Vagina (tissue), 2 donors: ENCODE data around the gene GRAMD2B. TPM values are rescaled to one million over a fixed set of nuclear protein-coding genes. Genes with fewer than 3 reads are reported as not detected.

Experiments used
- DNase-seq, 2 donors: peaks; one replicate each; pipeline ENCODE4 v3.0.0-alpha.2; 2017; ENCODE audit errors: extremely low spot score in 2 of 2
- H3K27ac ChIP-seq: fragments of 200-600 bp; sonication (generic); one replicate; pipeline ENCODE4 v1.5.1; 2019
- H3K27me3 ChIP-seq: fragments of 200-600 bp; sonication (generic); one replicate; pipeline ENCODE4 v1.5.1; 2019
- H3K36me3 ChIP-seq, 2 donors: fragments of 200-600 bp; sonication (generic); one replicate each; pipeline ENCODE4 v1.5.1; 2017 to 2019
- H3K4me1 ChIP-seq: fragments of 200-600 bp; sonication (generic); one replicate; pipeline ENCODE4 v1.5.1; 2019
- H3K4me3 ChIP-seq, 2 donors: fragments of 200-600 bp; sonication (generic); 1 replicate in 1 of 2; 2 replicates in 1 of 2; pipeline ENCODE4 v1.5.1; 2016 to 2019
- H3K9me3 ChIP-seq: fragments of 200-600 bp; sonication (generic); one replicate; pipeline ENCODE4 v1.5.1; 2019
- POLR2A ChIP-seq, 2 donors: fragments of 450-650 bp; IDR thresholded peaks; one replicate each; pipeline ENCODE4 v1.6.1; 2017; ENCODE audit warnings: antibody characterized with exemption in 2 of 2, mild to moderate bottlenecking in 2 of 2, moderate library complexity in 2 of 2
- POLR2AphosphoS5 ChIP-seq, 2 donors: sonication (generic); formaldehyde crosslinking; IDR thresholded peaks; one replicate each; pipeline ENCODE4 v1.9.0; 2017; ENCODE audit warnings: antibody characterized with exemption in 2 of 2, mild to moderate bottlenecking in 2 of 2, low read depth in 1 of 2; ENCODE audit not compliant: insufficient read depth in 1 of 2
- intact Hi-C: fragments of 100-400 bp; cut with DNase I; formaldehyde crosslinking; loops from one replicate; pipeline ENCODE4 v1.15.1; 2023
- total RNA-seq: library from RNA; depleted of rRNA; stranded (reverse); fragments of >200 nt; gene quantifications from one replicate; pipeline ENCODE4 v1.2.3, GENCODE V29; 2016
- TF ChIP-seq, protein P1 (sequence below), 3 experiments: fragments of 450-650 bp in 2 of 3; fragments of 200-600 bp in 1 of 3; sonication (generic) in 1 of 3; IDR thresholded peaks; one replicate each; pipeline ENCODE4 v1.5.1; 2017 to 2019; ENCODE audit warnings: antibody characterized with exemption in 3 of 3, mild to moderate bottlenecking in 2 of 3, moderate library complexity in 2 of 3

GRAMD2B gene
- total RNA-seq, 1 donor from 2014 or later: 76.9 TPM

DNA sequence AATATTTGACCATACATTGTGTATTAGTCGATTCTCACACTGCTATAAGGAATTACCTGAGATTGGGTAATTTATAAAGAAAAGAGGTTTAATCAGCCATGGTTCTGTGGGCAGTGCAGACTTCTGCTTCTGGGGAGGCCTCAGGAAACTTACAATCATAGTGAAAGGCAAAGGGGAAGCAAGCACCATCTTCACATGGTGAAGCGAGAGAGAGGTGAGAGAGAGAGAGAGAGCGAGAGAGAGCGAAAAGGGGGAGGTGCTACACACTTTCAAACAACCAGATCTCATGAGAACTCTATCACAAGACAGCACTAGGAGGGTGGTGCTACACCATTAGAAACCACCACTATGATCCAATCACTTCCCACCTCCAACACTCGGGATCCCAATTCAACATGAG is 4.1 kb upstream of the GRAMD2B start:
- no peak for DNase-seq
- TF ChIP-seq POLR2A (IDR thresholded peaks at IDR 0.05): no peak
- TF ChIP-seq, protein P1, sequence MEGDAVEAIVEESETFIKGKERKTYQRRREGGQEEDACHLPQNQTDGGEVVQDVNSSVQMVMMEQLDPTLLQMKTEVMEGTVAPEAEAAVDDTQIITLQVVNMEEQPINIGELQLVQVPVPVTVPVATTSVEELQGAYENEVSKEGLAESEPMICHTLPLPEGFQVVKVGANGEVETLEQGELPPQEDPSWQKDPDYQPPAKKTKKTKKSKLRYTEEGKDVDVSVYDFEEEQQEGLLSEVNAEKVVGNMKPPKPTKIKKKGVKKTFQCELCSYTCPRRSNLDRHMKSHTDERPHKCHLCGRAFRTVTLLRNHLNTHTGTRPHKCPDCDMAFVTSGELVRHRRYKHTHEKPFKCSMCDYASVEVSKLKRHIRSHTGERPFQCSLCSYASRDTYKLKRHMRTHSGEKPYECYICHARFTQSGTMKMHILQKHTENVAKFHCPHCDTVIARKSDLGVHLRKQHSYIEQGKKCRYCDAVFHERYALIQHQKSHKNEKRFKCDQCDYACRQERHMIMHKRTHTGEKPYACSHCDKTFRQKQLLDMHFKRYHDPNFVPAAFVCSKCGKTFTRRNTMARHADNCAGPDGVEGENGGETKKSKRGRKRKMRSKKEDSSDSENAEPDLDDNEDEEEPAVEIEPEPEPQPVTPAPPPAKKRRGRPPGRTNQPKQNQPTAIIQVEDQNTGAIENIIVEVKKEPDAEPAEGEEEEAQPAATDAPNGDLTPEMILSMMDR (IDR thresholded peaks at IDR 0.05): no peak
- no peak for TF ChIP-seq POLR2AphosphoS5 (IDR thresholded peaks at IDR 0.05; ENCODE audit: insufficient read depth in 1 of 2, low read depth in 1 of 2)
- Histone ChIP-seq H3K27ac (no peak overlapping the region), H3K9me3 (no peaks in the 10 kb centered on the region), H3K4me3 (no peak overlapping the region), H3K27me3 (no peaks in the 10 kb centered on the region), H3K4me1 (peaks cover 8% of the 10 kb centered on the region), H3K36me3 (no peaks in the 10 kb centered on the region)
- intact Hi-C loops: no loop called here

DNA sequence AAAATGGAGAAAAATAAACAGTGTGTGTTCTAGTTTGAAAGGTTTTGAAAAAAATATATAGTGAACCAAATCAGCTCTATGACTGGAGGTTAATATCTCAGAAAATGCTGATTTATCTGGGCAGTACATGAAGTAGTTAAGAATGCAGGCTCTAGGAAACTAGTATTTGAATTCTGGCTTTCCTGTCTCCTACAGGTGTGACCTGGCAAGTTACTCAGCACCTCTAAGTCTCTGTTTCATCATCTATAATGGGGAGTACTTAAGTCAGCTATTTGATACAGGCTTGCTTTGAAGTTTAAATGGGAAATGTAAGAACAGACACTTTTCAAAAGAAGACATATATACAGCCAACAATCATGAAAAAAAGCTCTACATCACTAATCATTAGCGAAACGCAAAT is 5.2 kb downstream of the GRAMD2B start:
- H3K36me3 ChIP-seq: peaks cover 0 to 13% of the 10 kb centered on the region in 2 donors
- peaks cover 53% of the 10 kb centered on the region for H3K4me1 ChIP-seq
- no peak overlapping the region for H3K4me3 ChIP-seq
- TF ChIP-seq POLR2AphosphoS5 (IDR thresholded peaks at IDR 0.05; ENCODE audit: insufficient read depth in 1 of 2, low read depth in 1 of 2) (no peak), POLR2A (IDR thresholded peaks at IDR 0.05) (no peak)
- TF ChIP-seq, protein P1 (IDR thresholded peaks at IDR 0.05): no peak
- intact Hi-C loops: loop anchor here (10.0 kb wide), 1 partner anchor 46 kb away; no protein-coding TSS in a partner anchor
- no peaks in the 10 kb centered on the region for H3K27me3 ChIP-seq
- H3K9me3 ChIP-seq: no peaks in the 10 kb centered on the region
- DNase-seq: no peak
- no peak overlapping the region for H3K27ac ChIP-seq

DNA sequence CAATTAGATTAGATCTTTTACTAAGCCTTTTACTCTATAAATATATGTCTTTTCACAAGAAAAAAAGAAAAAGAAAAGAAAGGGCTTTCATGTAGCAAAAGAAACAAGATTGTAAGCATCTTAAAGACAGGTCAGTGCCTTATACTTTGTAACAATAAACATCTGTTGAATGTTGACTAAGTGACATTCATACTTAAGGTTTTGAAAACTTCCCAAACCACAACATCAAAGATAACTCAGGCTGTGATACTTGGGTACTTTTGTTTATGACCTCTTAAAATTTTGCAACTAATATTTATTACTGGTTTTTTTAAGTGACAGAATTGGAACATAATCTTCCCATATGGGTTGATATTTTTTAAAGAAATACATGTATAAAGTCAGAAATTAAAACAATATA is 7.4 kb downstream of the GRAMD2B start:
- H3K36me3 ChIP-seq: peaks cover 0 to 13% of the 10 kb centered on the region in 2 donors
- no peak overlapping the region for H3K4me3 ChIP-seq
- H3K9me3 ChIP-seq: no peaks in the 10 kb centered on the region
- H3K27ac ChIP-seq: no peak overlapping the region
- H3K27me3 ChIP-seq: no peaks in the 10 kb centered on the region
- peaks cover 59% of the 10 kb centered on the region for H3K4me1 ChIP-seq
- TF ChIP-seq POLR2A (IDR thresholded peaks at IDR 0.05) (no peak), POLR2AphosphoS5 (IDR thresholded peaks at IDR 0.05; ENCODE audit: insufficient read depth in 1 of 2, low read depth in 1 of 2) (no peak)
- TF ChIP-seq, protein P1 (IDR thresholded peaks at IDR 0.05): no peak
- intact Hi-C loops: no loop called here
- DNase-seq: no peak

DNA sequence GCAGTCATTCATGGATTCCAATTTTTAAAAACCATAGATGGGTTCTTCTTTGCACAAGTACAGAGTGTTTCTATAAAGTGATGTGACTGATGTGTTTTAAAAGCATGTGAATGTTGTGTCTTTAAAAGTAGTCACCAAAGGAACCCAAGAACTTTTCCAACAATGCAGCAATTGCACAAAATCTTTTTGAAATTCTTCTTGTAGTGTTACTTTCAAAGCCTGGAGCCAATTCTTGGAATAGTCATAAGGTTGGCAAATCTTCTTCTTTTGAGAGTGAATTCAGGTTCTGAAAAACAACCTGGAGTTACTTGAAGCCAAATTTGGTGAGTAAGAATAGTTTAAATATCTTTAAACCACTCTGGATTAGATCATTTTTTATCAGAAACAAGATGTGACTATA is 10.5 kb downstream of the GRAMD2B start:
- Histone ChIP-seq H3K9me3 (no peaks in the 10 kb centered on the region), H3K4me3 (no peak overlapping the region), H3K36me3 (peaks cover 0 to 13% of the 10 kb centered on the region in 2 donors), H3K4me1 (peaks cover 43% of the 10 kb centered on the region), H3K27ac (peak overlapping the region; percentile 41), H3K27me3 (no peaks in the 10 kb centered on the region)
- no peak for DNase-seq
- intact Hi-C loops: no loop called here
- TF ChIP-seq, protein P1 (IDR thresholded peaks at IDR 0.05): no peak
- peak in 1 of 2 donors; percentile 47 for TF ChIP-seq POLR2AphosphoS5 (IDR thresholded peaks at IDR 0.05; ENCODE audit: insufficient read depth in 1 of 2, low read depth in 1 of 2)

DNA sequence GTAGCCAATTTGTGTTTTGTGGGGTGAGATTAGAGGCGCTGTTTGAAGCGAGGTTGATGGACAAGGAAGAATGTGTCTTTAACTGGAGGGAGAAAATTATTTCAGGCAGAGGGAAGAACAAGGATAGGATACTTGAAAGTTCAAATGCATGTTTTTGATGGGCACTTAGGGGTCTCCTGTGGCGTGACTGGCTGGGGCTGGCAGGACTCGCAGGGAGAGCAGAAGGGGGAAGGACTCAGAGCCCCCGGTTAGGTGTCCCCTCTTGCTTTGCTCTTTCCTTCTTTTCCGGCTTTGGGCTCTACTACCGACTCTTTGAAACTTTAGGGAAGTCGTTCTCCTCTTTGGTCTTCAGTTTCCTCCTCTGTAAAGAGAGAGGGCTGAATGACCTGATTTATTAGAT is 12.1 kb downstream of the GRAMD2B start:
- no peak for DNase-seq
- peaks cover 43% of the 10 kb centered on the region for H3K4me1 ChIP-seq
- H3K27me3 ChIP-seq: no peaks in the 10 kb centered on the region
- no peak overlapping the region for H3K27ac ChIP-seq
- no peaks in the 10 kb centered on the region for H3K9me3 ChIP-seq
- H3K36me3 ChIP-seq: peaks cover 0 to 2% of the 10 kb centered on the region in 2 donors
- intact Hi-C loops: no loop called here
- TF ChIP-seq POLR2A (IDR thresholded peaks at IDR 0.05) (no peak), POLR2AphosphoS5 (IDR thresholded peaks at IDR 0.05; ENCODE audit: insufficient read depth in 1 of 2, low read depth in 1 of 2) (no peak)
- TF ChIP-seq, protein P1 (IDR thresholded peaks at IDR 0.05): no peak
- no peak overlapping the region for H3K4me3 ChIP-seq
